HG02678 (cell line): ENCODE data around the gene NDFIP1.

Experiments
- ATAC-seq: cut with Tn5 transposase; IDR thresholded peaks from one replicate; pipeline ENCODE4 v1.9.1; 2021; ENCODE audit warnings: mild to moderate bottlenecking, moderate library complexity; ENCODE audit not compliant: unreplicated experiment

Gene NDFIP1

DNA sequence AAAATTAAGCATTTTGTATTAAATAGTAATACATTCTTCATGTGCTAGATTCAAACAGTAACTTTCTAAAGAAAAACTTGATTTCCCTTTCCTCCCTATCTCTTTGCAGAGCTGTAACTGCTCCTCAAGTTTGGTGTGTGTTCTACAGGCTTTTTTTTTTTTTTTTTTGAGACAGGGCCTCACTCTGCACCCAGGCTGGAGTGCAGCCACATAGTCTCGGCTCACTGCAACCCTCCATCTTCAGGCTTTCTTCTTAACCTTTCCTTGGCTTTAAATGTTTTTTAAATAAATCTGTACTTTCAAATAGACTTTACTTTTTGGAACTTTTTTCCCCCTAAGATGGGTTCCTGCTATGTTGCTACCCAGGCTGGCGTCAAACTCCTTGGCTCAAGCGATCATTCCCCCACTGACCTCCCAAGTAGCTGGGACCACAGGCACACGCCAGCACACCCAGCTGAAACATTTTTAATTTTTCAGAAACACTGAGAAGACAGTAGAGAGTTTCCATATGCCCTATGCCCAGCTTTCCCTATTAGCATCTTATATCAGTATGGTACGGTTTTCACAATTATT is 9.1 kb downstream of the NDFIP1 start:
- no peak for ATAC-seq

DNA sequence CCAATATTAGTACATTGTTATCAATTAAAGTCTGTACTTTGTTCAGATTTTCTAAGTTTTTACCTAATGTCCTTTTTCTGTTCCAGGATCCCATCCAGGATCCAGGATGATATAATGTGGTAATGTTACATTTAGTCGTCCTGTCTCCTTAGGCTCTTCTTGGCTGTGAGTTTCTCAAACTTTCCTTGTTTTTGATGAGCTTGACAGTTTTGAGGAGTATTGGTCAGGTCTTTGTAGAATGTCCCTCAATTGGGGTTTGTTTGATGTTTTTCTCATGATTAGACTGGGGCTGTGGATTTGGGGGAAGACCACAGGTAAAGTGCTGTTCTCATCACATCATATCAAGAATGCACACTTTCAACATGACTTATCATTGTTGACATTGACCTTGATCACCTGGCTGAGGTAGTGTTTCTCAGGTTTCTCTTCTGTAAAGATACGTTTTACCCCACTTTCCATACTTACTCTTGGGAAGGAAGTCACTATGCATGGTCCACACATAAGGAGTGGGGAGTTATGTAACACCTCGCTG is 9.6 kb downstream of the NDFIP1 start:
- no peak for ATAC-seq

DNA sequence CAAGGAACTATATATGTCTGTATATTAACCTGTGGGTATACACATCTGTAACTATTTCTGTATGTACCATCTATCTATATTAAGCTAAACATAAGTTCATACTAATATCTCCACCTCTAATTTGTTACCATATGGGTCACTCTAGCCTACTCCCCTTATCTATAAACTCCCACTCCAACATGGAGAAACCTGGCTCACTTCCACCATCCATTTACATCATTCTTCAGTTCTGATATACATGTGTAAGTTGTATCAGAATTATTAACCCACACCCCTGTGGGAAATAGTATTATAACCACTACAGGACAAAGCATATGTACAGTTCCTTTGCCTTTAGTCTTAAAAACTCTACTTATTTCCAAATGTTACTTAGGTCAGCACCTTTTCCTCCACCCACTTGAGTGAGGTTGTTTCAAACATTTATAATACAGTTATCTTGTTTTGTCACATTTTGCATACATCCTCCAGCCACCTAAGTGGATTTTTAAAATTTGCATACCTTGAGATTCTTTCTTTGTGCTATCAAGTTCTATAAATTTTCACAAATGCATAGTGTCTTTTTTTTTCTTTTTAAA is 10.6 kb downstream of the NDFIP1 start:
- ATAC-seq, result no peak

DNA sequence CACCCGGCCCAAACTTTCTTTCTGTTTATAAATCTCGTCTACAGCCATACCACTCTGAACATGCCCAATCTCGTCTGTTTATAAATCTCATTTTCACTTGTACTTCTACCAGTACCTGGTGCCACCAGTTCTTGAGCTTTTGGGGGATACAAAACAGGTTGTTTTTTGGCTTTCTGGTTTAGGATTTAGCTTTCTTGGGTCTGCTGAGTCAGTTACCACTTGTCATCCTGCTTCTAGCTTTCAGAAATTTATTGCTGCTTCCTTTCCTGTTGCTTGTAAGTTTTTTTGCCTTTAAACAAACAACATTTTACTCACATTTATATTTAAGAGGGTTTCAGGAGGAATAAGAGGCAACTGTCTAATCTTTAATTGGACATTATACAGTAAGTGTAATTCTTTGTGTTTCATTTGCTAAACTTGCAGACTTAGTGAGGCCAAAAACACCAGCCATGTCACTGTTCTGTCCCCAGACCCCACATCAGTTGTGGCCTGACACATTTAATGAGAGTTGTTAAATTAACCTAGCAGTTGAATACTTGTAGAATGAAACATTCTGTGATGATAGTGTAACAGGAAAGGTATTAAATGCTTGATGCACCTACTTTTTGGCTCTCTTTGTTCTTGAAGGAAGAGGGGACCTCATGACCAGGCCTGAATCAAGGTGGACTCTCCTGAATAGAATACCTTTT is 11.8 kb downstream of the NDFIP1 start:
- no peak for ATAC-seq

DNA sequence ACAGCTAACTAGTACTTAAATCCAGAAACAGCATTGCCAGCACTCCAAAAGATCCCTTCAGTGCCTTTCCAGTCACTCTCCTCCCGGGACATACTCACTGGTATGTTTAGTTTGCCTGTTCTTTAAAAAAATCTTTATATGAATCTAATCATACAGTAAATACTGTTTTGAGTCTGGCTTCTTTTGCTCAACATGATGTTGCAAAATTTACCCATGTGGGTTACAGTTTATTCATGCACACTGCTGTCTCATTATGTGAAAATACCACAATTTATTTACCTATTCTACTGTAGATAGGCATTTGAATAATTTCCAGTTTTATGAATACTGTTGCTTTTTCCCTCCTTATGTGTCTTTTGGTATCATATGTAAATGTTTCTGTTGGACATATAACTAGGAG is 13.5 kb downstream of the NDFIP1 start:
- ATAC-seq, result no peak

DNA sequence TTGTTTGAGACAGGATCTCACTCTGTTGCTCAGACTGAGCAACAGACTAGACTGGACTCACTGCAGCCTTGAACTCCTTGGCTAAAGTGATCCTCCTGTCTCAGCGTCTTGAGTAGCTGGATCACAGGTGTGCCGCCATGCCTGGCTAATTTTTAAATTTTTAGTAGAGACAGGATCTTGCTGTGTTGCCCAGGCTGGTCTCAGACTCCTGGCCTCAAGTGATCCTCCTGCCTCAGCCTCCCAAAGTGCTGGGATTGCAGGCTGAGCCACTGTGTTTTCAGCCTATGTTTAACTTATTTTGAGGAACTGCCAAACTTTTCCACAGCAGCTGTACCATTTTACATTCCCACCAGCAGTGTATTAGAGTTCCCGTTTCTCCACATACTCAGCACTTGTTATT is 16.8 kb downstream of the NDFIP1 start:
- no peak for ATAC-seq

DNA sequence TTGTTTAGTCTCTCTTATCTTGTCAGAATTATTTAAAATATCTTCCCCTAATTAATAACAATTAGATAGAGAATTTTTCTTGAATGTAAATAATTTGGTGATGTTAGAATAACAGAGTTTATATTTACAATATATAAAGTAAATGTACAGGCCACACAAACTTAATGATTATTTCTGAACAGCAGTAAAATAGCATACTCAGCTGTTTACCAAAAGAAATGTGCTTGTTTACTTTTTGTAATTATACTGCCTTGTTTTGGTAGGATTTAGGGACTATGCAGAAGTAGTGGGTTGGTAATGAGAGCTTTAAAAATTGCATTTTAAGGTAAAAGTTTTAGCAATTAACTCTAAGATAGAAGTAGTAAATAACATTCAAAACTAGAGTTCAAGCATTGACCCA is 17.4 kb downstream of the NDFIP1 start:
- no peak for ATAC-seq

DNA sequence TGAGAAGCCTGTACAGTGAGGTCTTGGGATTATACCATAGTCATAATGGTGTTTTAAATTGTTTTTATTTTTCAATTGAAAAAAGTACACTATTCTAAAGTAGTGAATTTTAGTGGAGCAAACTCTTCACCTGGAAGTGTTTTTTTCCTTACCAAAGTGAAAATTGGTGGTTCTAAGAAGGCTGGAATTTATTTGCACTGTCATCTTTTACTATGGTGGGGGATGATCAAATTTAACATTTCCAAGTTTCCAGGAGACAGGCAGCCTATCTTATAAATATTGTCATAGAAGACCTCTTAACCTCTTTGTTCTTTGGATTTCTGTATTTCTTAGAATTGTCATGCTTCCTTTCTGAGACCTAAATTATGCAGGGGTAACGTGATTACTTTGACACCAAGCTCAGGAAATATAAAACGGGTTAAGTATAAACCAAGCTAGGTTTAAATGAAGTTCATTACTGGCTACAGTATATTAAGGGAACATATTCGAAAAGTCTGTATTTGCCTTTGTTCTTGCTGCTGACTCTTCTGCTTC is 20.2 kb downstream of the NDFIP1 start:
- ATAC-seq, result no peak

DNA sequence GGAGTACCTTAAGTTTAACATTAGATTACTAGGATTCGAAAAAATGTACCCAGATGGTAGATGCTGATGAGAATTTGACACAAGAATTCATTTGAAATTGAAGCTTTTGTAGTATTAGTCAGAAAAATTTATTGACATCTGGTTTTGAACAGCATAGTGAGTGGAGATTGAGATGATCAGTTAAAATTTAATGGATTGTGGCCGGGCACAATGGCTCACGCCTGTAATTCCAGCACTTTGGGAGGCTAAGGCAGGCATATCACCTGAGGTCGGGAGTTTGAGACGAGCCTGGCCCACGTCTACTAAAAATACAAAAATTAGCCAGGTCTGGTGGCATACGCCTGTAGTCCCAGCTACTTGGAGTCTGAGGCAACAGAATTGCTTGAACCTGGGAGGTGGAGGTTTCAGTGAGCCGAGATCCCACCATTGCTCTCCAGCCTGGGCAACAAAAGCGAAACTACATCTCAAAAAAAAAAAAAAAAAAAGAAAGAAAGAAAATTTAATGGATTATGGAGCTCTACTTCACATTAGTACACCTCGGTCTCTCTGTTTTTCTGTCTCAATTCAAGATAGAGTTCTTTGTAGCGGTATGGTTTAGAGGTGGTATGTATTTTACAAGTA is 21.0 kb downstream of the NDFIP1 start:
- ATAC-seq, result no peak

DNA sequence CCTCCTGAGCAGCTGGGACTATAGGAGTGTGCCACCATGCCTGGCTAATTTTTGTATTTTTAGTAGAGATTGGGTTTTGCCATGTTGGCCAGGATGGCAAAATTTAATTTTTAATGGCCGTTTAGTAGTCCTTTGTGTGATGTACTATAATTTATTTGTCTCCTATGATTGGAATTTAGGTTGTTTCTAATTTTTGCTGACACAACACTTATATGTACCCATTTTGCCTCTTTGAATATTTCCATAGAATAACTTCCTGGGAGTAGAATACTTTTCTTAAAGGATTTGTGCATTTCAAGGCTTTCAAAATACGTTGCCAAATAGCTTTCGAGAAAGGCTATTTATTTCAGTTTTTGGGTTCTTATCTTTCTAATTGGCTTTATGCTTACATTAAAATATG is 22.8 kb downstream of the NDFIP1 start:
- ATAC-seq, result no peak

DNA sequence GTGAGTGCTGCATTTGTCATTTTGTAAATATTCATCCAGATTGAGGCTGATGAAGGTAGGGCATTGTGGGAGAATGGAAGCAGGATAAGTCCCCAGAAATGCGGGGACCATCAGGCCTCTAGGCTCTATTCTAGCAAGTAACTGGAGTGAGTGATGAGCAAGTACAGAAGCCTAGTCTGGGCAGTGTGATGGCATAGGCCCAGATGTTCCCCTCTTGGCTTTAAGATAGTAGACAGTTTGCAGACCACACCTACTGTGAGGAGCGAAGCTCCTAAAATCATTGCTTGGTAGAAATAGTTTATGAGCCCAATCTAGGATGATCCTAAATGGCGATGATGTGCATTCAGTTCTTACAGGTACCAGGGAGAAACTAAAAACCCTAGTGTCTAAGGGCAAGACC is 24.3 kb downstream of the NDFIP1 start:
- ATAC-seq, result no peak

DNA sequence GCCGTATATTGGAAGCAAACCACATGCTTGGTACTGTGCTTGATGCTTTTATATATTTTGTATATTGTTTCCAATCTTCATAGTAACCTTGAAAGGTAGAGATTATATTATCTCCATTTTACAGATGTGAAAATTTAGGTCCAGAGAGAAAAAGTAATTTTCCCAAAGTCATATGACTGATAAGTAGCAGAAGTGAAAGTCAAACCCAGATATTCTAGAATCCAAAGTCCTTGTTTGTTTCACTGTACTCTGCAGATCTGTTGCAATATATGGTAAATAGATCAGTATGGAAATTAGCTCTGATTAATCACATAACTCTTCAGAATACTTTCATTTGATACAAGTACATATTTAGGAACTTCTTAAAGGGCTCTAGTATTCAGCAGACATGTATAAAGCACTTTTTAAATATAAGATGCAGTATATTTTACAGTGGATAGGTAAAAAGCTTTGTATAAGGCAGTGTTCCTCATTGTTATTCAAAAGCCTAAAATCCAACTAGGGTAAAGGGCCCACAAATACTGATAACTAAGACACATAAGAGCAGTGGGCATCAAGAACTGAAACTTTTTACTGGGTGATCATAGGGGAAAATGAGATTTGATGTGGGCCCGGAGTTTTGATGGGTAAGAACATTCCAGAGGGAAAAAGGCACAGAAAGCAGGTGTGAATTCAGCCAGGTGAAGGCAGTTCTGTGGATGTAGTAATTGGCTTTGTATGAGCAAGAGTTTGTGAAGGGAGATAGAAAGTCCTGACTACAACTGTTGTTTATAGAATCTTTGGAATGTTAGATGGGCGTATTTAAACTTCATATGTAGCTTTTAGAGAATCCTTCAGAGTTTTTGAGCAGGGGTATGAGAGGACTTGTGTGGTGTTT is 25.0 kb downstream of the NDFIP1 start:
- ATAC-seq, result no peak

DNA sequence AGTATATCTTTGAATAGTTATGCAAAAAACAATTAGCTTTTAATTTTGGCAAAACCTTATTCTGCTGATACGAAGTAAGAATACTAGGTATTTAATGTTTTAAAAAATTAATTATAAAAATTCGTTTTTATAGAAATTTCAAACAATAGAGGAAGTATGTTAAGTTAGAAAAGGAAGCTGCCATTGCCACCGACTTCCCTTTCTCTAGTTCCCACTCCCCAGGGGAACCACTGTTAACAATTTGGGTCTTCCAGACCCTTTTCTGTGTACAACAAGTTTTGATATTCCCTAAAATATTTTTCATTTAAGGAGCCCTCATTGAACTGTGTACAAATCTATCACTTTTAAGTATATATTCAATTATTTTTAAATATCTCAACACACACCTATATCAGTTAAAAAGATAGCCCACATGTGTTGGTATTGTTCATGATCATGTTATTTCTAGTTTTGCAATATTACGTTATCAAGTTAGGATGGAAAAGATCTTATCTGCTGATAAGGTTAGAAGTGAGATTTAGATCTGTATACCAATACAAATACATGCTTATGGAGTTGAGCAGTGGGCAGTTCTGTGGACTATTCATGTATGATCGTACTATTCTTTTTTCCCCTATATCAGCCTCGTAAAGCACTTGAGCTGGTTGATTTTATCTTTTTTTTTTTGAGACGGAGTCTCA is 25.9 kb downstream of the NDFIP1 start:
- no peak for ATAC-seq

DNA sequence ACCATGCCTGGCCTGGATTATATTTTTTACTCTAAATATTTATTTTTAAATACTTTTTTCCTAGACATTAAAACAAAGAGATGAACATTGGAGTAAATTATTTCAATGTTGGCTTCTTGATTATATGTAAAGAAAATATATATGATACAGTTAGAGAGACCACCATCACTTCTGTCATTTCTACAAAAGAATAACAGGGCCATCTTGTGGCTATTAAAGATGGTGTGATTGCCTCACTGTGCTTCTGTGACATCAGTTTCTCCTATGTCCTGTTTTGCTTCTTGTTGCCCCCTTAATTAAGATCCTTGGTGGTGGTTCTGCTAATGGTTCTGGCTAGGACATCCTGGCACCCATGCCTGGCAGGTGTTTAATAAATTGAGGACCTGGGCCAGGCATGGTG is 32.9 kb downstream of the NDFIP1 start:
- no peak for ATAC-seq

DNA sequence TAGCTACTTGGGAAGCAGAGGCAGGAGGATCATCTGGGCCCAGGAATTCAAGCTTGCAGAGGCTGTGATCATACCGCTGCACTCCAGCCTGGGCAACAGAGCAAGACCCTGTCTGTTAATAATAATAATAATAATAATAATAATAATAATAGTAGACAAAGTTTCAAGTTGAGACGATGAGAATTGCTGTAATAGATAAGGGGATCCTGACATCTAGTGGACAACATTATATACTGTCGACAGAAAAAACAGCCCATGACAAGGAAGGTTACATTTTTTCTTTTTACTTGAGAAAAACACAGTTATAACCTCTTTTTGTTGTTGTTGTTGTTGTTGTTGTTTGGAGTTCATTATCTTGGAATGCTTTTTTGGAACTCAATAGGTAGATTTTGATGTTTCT is 35.3 kb downstream of the NDFIP1 start:
- ATAC-seq, result no peak

DNA sequence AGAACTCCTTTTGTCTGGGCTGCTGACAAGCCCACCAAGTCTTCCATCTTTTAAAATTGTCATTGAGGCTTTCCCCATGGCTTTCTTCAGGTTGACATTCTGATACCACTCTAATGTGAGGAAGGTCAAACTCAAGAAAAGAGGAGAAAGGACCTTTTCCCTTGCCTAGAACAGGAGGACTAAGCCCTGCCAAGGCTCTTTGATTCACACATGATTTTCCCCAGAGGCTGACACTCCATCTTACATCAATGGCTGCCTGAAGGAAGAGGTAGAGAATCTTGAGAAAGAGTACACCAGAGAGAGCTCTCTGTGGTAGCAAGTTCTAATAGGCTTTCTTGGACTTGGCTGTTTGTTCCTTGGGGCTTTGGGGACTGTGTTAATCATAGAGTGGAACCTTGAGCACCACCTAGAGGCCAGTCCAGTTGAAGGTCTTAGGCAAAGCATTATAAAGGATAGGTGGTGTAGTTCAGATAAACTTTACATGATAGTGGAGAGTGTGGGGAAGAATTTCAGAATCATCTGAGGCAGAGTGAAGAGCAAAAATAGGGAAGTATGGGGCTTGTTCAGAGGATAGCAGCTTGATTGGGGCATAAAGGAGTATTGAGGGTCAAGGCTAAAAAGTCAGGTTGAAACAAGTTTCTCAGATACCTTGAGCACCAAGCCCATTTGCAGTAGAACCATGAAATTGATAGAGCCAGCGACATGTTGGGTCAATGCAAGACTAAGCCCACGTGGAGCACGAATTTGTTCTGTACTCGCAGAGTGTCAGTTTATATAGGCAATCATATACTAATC is 36.7 kb downstream of the NDFIP1 start:
- peak; percentile 86 for ATAC-seq

DNA sequence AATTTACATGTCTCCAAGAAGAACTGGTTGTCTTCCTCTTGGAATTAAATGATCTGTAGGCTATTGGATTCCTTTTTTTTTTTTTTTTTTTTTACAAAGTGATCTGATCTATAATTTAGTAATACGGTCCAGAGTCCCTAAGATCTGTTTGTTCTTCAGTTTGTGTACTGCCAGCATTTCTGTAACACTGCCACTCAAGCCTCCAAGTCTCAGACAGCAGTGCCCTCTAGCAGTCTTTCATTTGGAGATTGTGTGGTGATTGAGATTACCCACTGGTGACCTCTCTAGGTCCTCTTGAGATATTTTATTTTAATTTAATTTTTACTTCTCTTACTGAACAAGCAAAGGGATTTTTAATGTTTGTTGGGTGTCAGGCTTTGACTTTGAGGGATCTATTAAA is 40.8 kb downstream of the NDFIP1 start:
- no peak for ATAC-seq

DNA sequence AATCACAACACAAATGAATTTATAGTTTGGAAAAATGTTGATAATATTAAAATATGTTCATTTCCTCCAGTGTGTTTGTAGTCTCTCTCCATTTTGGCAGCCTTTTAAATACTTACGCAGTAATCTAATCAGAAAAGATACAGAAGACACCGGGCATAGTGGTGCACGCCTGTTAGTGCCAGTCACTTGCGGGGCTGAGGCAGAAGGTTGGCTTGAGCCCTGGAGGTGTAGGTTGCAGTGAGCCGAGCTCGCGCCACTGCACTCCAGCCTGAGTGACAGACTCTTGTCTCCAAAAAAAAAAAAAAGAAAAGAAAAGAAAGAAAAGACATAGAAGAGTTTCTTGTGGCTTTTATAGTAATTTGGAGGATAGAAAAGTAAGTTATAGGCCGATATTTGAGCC is 41.9 kb downstream of the NDFIP1 start:
- ATAC-seq, result no peak
